NCI-H146 (cell line): ENCODE measurements around the gene TMEM51.
"Not testable (repeated sequence)": the region's sequence is repeated elsewhere in the genome, so short reads cannot be mapped to it uniquely, and the experiment has no call there.

ENCODE experiments used
- DNase-seq: peaks from one replicate; lab custom pipeline; 2025; lab: John Stamatoyannopoulos, UW

TMEM51 gene

DNA sequence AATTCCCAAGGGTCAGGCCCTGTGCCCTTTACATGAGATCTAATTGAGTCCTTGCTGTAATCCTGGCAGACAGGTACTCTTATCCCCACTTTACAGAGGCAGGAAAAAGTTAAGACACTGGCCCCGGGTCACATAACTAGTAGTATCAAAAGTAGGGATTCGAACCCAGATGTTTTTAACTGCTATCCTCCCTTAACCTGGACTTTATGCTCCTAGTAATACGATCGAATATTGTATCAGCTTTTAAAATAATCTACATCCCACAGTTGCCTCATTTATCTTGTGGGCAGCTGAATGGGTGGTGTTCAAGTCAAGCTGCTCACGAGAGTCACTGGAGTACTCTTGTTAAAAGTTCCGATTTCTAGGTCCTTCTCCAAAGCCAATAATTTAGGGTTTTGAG lies 25.5 kb upstream of the TMEM51 start:
- DNase-seq = no peak

DNA sequence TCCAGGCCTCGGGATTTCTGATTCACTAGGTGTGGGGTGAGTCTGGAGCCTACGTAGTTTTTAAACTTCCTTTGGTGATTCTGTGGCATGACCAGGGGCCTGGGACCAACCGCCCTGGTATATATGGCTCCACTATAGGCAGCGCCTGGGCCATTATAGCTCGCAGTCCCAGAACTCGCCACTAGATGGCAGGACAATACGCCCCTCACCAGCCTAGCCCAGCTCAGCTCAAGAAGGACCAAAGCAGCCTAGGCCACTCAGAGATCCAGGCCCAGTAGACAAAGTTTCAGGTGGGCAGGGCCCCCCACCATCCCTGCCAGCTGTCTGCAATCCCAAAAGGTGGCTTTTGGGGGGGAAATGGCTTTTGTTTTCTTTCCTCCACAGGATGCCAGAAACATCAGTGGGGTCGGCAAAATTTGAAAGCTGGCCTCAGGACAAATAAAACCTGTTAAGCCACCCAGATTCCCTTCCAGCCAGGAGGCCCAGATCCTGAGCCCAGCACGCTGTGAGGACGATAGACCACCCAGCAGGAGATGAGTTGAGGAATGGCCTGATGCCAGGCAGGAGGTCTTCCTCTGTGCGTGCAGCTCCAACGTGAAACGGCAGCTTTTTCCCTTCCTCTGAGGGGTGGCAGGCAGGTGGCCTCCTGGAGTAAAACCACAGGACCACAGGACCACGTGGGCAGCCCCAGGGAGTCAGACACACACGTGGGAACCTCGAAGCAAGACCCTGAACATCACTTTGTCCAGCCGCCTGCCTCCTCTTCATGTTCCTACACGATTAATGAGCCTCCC lies 24.8 kb upstream of the TMEM51 start:
- peak; percentile 51 for DNase-seq

DNA sequence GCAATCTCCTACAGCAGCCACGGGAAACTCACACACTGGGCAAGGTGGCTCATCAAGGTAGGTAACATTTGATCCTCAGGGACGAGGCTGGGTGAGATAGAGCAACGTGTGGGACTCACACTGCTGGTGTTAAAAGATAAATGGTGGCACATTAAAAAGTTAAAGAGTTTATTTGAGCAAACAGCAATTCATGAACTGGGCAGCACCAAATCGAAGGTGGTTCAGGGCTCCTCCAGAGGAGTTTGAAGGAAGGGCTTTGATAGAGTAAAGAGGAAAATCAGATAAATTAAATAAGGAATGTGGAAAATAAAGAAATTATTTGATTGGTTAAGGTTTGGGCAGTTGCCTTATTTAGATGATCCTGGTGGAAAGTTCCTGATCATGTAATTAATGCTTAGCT lies 23.6 kb upstream of the TMEM51 start:
- no peak for DNase-seq

DNA sequence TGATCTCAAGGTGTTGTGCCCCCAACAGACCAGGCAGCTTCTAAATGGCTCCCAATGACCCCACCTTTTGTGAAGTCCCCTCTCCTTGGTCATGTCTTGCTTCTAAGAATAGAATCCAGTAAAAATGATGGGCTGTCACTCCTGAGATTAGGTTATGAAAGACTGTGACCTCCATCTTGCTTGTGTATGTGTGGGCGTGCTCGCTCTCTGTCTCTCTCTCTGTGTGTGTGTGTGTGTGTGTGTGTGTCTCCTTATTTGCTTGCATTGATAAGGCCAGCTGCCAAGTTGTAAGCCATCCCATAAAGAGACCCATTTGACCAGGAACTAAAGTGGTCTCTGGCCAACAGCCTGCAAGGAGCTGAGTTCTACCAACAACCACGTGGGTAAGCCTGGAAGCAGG lies 22.9 kb upstream of the TMEM51 start:
- DNase-seq = no peak

GRCh38 chr1:15132965-15133364 lies 20.6 kb upstream of the TMEM51 start:
- DNase-seq = peak; percentile 9

DNA sequence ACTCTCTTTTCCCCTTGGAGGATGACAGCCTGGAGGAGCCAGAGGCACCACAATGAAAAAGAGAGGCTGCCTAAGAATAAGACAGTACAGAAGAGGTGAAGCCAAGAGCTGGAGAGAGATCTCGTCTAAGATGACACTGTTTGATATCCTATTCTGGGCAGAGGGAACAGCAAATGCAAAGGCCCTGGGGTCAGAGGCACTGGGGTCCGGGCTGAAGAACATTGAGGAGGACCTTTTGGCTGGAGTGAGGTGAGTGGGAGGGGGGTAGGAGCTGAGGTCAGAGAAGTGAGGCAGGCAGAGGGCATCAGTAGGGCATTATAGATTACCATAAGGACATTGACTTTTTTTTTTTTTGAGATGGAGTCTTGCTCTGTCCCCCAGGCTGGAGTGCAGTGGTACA lies 19.3 kb upstream of the TMEM51 start:
- DNase-seq = no peak

DNA sequence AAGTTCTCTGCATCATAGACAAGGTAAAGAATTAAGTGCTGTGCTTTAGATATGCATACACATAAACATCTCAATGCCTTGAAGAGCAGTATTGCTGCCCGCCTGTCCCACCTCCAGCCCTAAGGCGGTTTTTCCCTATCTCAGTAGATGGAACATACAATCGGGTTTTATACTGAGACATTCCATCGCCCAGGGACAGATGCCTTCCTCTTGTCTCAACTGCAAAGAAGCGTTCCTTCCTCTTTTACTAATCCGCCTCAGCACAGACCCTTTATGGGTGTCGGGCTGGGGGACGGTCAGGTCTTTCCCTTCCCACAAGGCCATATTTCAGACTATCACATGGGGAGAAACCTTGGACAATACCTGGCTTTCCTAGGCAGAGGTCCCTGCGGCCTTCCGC lies 17.9 kb upstream of the TMEM51 start:
- DNase-seq = not testable (repeated sequence)

DNA sequence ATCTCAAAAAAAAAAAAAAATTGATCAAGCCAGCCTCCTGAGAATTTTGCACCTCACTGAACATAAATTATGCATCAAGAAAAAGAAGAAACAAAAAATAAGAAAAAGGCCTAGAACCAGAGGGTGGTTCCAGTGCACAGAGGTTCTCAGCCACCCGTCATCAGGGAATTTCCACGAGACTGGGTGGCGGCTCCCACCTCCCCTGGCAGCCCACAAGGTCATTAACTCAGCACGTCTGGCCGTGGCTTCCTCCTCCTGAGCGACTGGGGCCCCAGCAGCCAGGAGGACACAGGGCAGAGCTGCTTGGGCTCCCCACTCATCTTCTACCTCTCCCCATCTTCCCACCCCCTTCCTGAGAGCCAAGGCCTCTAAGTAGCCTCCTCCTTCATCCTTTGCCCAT lies 15.7 kb upstream of the TMEM51 start:
- DNase-seq = no peak

DNA sequence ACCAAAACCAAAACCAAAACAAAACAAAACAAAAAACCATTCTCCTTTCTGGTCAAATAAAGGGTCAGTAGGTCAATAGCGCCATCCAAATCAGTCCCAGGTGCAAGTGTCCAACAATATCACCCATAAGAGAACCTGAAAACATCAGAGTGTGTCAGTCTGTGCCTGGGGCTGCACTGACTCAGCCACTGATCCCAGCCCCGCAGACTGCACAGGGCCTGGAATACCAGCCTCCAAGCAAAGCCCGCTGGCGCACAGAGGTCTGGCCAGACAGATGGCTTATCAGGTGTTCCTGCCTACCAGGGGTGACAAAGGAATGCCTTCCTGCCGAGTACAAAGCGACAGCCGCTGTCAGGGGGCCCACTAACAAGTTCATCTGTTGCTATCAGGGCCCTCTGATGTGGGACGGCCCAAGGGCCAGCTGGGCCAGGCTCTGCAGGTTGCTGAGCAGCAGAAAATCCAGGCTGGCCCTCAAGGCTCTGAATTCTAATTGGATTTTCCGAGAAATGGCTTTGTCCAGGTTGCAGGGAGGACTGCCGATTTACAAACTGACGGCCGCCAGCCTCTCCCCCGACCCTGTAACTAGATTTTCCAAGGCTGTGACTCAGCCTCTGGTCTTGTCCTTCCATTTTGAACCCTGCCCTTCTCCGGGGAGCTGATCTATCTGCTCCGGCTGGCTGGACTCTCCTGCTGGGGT lies 13.7 kb upstream of the TMEM51 start:
- peak; percentile 58 for DNase-seq

GRCh38 chr1:15141935-15142539 lies 11.5 kb upstream of the TMEM51 start:
- DNase-seq = no peak

DNA sequence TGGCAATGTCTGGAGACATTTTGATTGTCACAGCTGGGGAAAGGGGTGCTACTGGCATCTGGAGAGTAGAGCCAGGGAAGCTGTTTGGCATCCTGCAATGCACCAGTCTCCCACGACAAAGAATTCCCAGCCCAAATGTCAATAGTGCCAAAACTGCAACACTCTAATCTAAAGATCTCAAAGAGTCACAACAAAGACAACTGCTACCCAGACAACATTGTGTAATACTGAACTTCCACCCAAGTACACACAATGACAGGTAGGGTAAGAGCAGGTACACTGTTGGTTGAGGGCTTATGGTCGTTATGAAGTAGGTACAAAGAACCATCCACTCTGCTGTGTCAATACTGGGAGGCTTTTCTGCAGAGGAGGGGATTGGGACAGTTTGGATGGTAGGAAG lies 8.2 kb upstream of the TMEM51 start:
- DNase-seq = no peak

- no peak for DNase-seq
Measured at GRCh38 chr1:15146142-15146680, 7.3 kb upstream of the TMEM51 start.

DNA sequence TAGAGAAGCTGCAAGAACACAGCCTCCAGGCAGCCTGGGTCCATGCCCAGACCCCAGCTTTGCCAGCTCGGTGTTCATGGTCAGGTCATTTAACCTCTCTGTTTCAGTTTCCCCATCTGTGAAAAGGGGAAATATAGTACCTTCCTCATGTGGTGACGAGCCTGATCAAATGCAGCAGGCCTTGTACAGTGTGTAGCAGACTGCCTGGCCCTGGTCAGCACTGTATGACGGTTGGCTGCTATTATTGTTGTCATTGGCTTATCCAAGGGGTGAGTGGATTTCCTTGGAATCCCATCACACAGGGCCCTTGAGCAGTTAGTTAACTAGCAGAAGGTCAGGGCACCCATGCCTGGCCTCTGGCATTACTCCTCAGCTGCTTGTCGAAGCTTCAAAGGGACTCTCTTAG lies 6.6 kb upstream of the TMEM51 start:
- DNase-seq = no peak

GRCh38 chr1:15148004-15148403 lies 5.5 kb upstream of the TMEM51 start:
- no peak for DNase-seq

- no peak for DNase-seq
Measured at GRCh38 chr1:15148475-15148874, 5.1 kb upstream of the TMEM51 start.

DNA sequence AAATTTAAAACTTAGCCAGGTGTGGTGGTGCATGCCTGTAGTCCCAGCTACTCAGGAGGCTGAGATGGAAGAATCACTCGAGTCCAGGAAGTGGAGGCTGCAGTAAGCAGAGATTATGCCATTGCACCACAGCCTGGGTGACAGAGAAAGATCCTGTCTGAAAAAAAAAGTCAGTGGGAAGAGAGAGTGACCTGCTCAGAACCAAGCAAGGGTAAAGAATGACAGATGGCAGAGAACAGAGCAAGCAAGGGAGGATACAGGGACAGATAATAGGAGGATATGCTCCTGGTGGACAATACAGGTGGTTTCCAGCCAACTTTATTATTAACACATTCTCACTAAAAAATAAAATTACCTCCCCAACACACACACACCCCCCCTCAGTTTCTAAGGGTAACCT lies 4.6 kb upstream of the TMEM51 start:
- no peak for DNase-seq

GRCh38 chr1:15150376-15150775 lies 3.2 kb upstream of the TMEM51 start:
- DNase-seq = no peak

- DNase-seq = peak; percentile 4
Measured at GRCh38 chr1:15151377-15151806, 2.2 kb upstream of the TMEM51 start.

DNA sequence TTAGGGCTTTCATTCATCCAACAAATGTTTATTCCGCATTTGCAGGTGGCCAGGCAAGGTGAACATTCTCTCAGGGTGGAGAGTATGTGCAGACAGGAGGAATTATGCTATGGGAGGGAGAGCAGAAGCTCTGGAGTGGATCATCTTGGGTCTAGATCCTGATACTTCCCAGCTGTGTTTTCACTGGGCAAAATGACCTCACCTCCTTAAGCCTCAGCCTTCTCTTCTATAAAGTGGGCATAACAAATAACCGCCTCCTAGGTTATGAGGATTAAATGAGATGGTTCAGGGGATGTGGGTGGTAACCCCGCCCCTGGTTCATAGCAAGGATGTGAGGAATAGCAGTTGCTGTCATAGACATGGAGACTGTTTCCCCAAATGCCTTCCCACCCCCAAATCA lies 1.7 kb upstream of the TMEM51 start:
- DNase-seq = no peak

GRCh38 chr1:15152318-15153183 lies 996 bp upstream of the TMEM51 start:
- peak; percentile 70 for DNase-seq

GRCh38 chr1:15153842-15154479 lies 414 bp downstream of the TMEM51 start:
- peak; percentile 37 for DNase-seq
